Measurements from ENCODE around the gene CSKMT. TPM values are rescaled to one million over a fixed set of nuclear protein-coding genes. Genes with fewer than 3 reads are reported as not detected.
"Not testable (repeated sequence)": the region's sequence is repeated elsewhere in the genome, so short reads cannot be mapped to it uniquely, and the experiment has no call there.

The CSKMT gene
- total RNA-seq, 2 donors from 2014 or later: 9.4 to 27.0 TPM

DNA sequence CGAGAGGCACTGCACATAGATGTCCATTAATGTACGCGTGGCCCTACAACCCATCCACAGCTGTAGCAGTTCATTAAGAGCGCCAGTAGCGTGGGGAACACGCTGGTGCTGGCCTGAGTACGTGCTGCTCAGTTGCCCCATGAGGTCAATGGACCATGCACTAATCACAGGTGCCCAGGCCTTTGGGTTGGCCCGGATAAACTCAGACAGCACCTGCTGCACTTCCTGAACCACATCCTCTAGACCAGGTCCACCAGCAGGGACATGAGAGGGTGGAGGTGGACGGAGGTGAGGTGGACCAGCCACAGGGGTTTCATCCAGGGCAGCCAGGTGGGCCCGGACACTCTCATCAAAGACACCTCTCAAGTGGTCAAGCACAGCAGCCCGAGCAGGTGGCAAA is 15.6 kb upstream of the CSKMT start:
- no peak for DNase-seq
- H3K9ac ChIP-seq (ENCODE audit: low read depth in 2 of 2, low read length in 2 of 2): no peak overlapping the region
- H3K27me3 ChIP-seq: no peaks in the 10 kb centered on the region
- TF ChIP-seq, protein P1, sequence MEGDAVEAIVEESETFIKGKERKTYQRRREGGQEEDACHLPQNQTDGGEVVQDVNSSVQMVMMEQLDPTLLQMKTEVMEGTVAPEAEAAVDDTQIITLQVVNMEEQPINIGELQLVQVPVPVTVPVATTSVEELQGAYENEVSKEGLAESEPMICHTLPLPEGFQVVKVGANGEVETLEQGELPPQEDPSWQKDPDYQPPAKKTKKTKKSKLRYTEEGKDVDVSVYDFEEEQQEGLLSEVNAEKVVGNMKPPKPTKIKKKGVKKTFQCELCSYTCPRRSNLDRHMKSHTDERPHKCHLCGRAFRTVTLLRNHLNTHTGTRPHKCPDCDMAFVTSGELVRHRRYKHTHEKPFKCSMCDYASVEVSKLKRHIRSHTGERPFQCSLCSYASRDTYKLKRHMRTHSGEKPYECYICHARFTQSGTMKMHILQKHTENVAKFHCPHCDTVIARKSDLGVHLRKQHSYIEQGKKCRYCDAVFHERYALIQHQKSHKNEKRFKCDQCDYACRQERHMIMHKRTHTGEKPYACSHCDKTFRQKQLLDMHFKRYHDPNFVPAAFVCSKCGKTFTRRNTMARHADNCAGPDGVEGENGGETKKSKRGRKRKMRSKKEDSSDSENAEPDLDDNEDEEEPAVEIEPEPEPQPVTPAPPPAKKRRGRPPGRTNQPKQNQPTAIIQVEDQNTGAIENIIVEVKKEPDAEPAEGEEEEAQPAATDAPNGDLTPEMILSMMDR (IDR thresholded peaks at IDR 0.05): no peak
- no peaks in the 10 kb centered on the region for H3K9me3 ChIP-seq
- peaks cover 20% of the 10 kb centered on the region for H3K4me1 ChIP-seq
- H3K36me3 ChIP-seq: no peaks in the 10 kb centered on the region
- H3K4me3 ChIP-seq: no peak overlapping the region
- no peak overlapping the region for H3K27ac ChIP-seq
- intact Hi-C loops (cut with DNase I): no loop called here

DNA sequence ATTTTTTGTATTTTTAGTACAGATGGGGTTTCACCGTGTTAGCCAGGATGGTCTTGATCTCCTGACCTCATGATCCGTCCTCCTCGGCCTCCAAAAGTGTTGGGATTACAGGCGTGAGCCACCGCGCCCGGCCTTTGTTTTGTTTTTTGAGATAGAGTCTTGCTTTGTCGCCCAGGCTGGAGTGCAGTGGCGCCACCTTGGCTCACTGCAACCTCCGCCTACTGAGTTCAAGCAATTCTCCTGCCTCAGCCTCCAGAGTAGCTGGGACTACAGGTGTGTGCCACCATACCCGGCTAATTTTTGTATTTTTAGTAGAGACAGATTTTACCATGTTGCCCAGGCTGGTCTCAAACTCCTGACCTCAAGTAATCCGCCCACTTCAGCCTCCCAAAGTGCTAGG is 14.8 kb upstream of the CSKMT start:
- intact Hi-C loops (cut with DNase I); H3K9me3 ChIP-seq; H3K27ac ChIP-seq; H3K9ac ChIP-seq (ENCODE audit: low read depth in 2 of 2, low read length in 2 of 2); DNase-seq; H3K27me3 ChIP-seq; H3K36me3 ChIP-seq; H3K4me3 ChIP-seq: not testable (repeated sequence)
- H3K4me1 ChIP-seq: peaks cover 16% of the 10 kb centered on the region

DNA sequence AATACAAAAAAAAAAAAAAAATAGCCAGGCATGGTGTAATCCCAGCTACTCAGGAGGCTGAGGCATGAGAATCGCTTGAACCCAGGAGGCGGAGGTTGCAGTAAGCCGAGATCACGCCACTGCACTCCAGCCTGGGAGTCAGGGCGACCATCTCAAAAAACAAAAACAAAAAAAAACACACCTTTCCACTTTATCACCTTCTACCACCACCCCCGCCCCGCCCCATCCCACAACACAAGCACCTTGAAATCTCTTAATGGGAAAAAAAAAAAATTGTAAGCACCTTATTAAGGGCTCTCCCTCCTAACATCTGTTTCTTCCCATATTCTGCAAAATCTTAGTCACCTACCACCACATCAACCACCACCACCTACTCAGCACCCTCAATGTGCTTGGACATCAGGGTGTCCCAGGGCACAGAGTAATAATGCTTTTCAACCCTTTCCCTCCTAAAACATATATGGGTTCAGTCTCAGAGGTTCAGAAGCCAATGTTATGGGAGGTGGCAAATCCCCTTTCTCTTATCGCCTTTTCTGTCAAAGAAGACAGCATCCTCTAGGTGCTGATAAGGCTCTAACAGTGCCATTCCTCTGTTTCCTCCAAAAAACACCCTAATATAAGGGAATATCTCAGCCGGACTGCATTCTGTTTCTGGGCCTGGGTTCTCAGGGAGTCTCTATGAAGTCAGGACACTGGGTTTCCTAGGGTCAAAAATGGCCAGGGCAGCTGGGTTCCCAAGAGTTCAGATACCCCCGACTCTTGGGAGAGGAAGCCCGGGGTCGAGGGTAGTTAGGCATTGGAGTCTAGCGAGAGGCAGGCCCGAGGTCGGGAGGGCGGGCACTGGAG is 12.7 kb upstream of the CSKMT start:
- Histone ChIP-seq H3K36me3 (no peaks in the 10 kb centered on the region), H3K4me1 (peaks cover 9% of the 10 kb centered on the region), H3K27me3 (no peaks in the 10 kb centered on the region), H3K9ac (ENCODE audit: low read depth in 2 of 2, low read length in 2 of 2) (peak overlapping the region; percentile 94 to 98), H3K4me3 (peak overlapping the region; percentile 96), H3K9me3 (no peaks in the 10 kb centered on the region), H3K27ac (peak overlapping the region; percentile 92)
- intact Hi-C loops (cut with DNase I): no loop called here
- no peak for DNase-seq
- TF ChIP-seq, protein P1 (IDR thresholded peaks at IDR 0.05): no peak

DNA sequence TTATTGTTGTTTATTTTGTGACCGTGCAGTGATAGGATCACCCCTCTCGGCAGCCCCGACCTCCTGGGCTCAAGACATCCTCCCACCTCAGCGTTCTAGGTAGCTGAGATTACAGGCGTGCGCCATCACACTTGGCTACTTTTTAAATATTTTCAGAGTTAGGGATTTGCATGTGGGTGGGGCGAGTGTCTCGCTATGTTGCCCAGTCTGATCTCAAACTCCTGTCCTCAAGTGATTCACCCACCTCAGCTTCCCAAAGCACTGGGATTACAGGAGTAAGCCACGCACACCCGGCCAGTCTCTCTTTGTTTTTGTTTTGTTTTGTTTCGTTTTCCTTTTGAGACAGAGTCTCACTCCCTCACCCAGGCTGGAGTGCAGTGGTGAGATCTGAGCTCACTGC is 10.8 kb upstream of the CSKMT start:
- peaks cover 9% of the 10 kb centered on the region for H3K4me1 ChIP-seq
- intact Hi-C loops (cut with DNase I): no loop called here
- no peak overlapping the region for H3K27ac ChIP-seq
- H3K4me3 ChIP-seq: no peak overlapping the region
- no peak overlapping the region for H3K9ac ChIP-seq (ENCODE audit: low read depth in 2 of 2, low read length in 2 of 2)
- H3K27me3 ChIP-seq: no peaks in the 10 kb centered on the region
- TF ChIP-seq, protein P1 (IDR thresholded peaks at IDR 0.05): no peak
- no peaks in the 10 kb centered on the region for H3K9me3 ChIP-seq
- DNase-seq: no peak
- no peaks in the 10 kb centered on the region for H3K36me3 ChIP-seq

DNA sequence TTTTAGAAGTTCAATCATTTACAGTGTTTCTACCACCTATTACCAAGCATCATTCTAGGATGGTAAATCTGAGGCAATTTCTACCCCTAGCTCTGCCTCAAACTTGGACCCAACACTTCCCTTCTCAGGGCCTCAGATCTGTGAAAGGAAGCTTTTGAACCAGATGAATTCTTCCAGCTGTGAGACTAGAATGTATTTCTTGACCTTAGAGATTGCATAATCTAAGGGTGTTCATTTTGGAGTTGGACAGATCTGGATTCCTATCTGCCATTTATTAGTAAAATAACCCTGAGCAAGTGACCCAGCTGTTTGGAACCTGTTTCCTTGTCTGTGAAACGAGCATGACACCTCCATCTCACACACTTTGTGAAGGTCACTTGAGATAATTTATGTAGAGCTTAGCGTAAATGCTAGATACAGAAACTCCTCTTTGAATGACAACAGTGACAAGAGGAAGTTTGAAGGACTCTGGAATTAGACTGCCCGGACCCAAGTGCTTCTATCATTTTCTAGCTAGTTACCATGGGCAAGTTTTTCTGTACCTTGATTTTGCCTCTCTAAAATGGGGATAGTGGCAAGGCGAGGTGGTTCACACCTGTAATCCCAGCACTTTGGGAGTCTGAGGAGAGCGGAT is 8.2 kb upstream of the CSKMT start:
- Histone ChIP-seq H3K27ac (no peak overlapping the region), H3K4me1 (peaks cover 6% of the 10 kb centered on the region), H3K4me3 (no peak overlapping the region), H3K27me3 (no peaks in the 10 kb centered on the region), H3K36me3 (no peaks in the 10 kb centered on the region), H3K9ac (ENCODE audit: low read depth in 2 of 2, low read length in 2 of 2) (no peak overlapping the region), H3K9me3 (no peaks in the 10 kb centered on the region)
- TF ChIP-seq, protein P1 (IDR thresholded peaks at IDR 0.05): no peak
- no peak for DNase-seq
- intact Hi-C loops (cut with DNase I): no loop called here

Measured in colonic mucosa (tissue), 4 donors.